ENCODE results near the gene MATR3. TPM values are rescaled to one million over a fixed set of nuclear protein-coding genes. Genes with fewer than 3 reads are reported as not detected.

MATR3 gene
- total and polyA plus RNA-seq, 10 of the 15 experiments (the other 5 are each of a cell fraction or from before 2014, with no cell fraction given): 134 to 401 (median 221) TPM

GRCh38 chr5:139358064-139358463 is 64.5 kb downstream of the MATR3 start:
- Histone ChIP-seq H4K20me1 (ENCODE audit: control insufficient read depth, insufficient read depth) (no peaks in the 10 kb centered on the region), H3K27me3 (replicated peaks in 1 of 2; ENCODE audit: control insufficient read depth in 2 of 2, insufficient read depth in 2 of 2, low read length in 1 of 2) (no peaks in the 10 kb centered on the region), H3K9me3 (replicated peaks; ENCODE audit: control insufficient read depth, insufficient read depth, low read length) (peaks cover 4% of the 10 kb centered on the region; the same call in 2 of the 3 replicates), H3K27ac (ENCODE audit: control insufficient read depth, insufficient read depth) (no peak overlapping the region), H3K36me3 (ENCODE audit: control insufficient read depth in 2 of 2, insufficient read depth in 2 of 2, low read length in 1 of 2) (peaks cover 2% of the 10 kb centered on the region in 2 experiments; a peak in 1 of 4 replicates), H3K4me2 (ENCODE audit: control insufficient read depth, insufficient read depth) (no peak overlapping the region), H3K4me1 (ENCODE audit: control insufficient read depth, insufficient read depth, low read length) (no peaks in the 10 kb centered on the region), H3K79me2 (ENCODE audit: control insufficient read depth, insufficient read depth, low read length) (peaks cover 16% of the 10 kb centered on the region), H3K9ac (ENCODE audit: control insufficient read depth, insufficient read depth, low read length) (no peak overlapping the region), H2AFZ (ENCODE audit: control insufficient read depth, low read depth, low read length) (no peak overlapping the region), H3K4me3 (no peak overlapping the region)
- DNase-seq (ENCODE audit: low read depth, low spot score) (no peak), ATAC-seq (no peak), FAIRE-seq (no peak)
- ChIA-PET SMC1A (ENCODE audit: uncharacterized antibody, unreplicated experiment) (interaction anchor here (1.4 kb wide), 1 partner anchor 11 kb away, joined by 5 read pairs; no protein-coding TSS in a partner anchor), CTCF (interaction anchor here (1.3 kb wide), 1 partner anchor 17 kb away, joined by 4 read pairs; the partner anchor contains the start of gene PAIP2), POLR2A (interaction anchor here (1.3 kb wide), 1 partner anchor 32 kb away, joined by 3 read pairs; the partner anchor contains the start of gene MZB1), RAD21 (ENCODE audit: unreplicated experiment) (no interaction called here)
- in situ Hi-C loops (cut with MboI) (no loop called here), intact Hi-C loops (cut with micrococcal nuclease; ENCODE audit: unreplicated experiment) (no loop called here)
- BruUV-seq (replicated peaks): no TSS peak
- TF ChIP-seq SUPT20H (IDR thresholded peaks at IDR 0.05; ENCODE audit: borderline replicate concordance, control insufficient read depth, low read depth, low read length): no peak
- no peak for TF ChIP-seq IRF4 (IDR thresholded peaks at IDR 0.05; ENCODE audit: low read depth, low read length)
- no peak for TF ChIP-seq E2F4 (IDR thresholded peaks at IDR 0.05; ENCODE audit: low read depth, low read length)
- no peak for TF ChIP-seq POLR2AphosphoS2 (IDR thresholded peaks at IDR 0.05; ENCODE audit: low read depth, low read length)
- TF ChIP-seq ZNF384 (IDR thresholded peaks at IDR 0.05; ENCODE audit: borderline replicate concordance, low read depth, low read length): no peak
- no peak for TF ChIP-seq ZBTB40 (IDR thresholded peaks at IDR 0.05; ENCODE audit: borderline replicate concordance)
- no peak for TF ChIP-seq E4F1 (IDR thresholded peaks at IDR 0.05; ENCODE audit: borderline replicate concordance, partially characterized antibody)
- TF ChIP-seq SUZ12 (IDR thresholded peaks at IDR 0.05; ENCODE audit: unreplicated experiment): no peak
